ENCODE measurements around the gene SLC26A9. TPM values are rescaled to one million over a fixed set of nuclear protein-coding genes. Genes with fewer than 3 reads are reported as not detected.
A peak's percentile ranks its signal among the peaks of the same experiment; 100 is the strongest.

The SLC26A9 gene
- total and polyA plus RNA-seq, 2 donors (not counting 1 experiment from before 2014, with no cell fraction given) = not detected

DNA sequence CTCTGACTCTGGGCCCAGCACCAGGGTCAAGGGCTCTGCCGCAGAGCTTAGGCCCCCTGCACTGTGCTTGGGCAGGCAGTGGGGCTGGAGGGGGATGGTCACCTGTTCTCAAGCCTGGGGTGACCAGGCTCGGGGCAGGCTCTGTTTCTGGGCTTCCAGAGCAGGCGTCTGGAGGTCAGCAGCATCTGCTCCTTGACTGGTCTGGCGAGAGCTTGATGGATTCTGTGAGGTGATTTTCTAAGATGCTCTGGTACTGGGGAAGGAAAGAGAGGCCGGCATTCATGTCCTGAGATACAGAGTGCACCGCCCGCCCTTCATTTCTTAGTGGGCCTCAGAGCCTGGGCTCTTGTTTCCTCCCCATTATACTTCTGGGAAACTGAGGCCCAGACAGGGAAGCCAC lies 35.4 kb upstream of the SLC26A9 start:
- no peaks in the 10 kb centered on the region for H3K9me3 ChIP-seq (ENCODE audit: control extremely low read depth in 1 of 3, control insufficient read depth in 2 of 3, insufficient read depth in 1 of 3, low read length in 2 of 3)
- no peak for DNase-seq
- ChIA-PET CTCF (interaction anchor here (1.0 to 11.3 kb wide), 16 partner anchors 8 to 387 kb away, joined by 3 to 434 read pairs (median 23); no protein-coding TSS in a partner anchor), POLR2A (no interaction called here)
- H4K20me1 ChIP-seq (ENCODE audit: control insufficient read depth, insufficient read depth, low read length, poor library complexity, severe bottlenecking) = no peaks in the 10 kb centered on the region
- H3K4me2 ChIP-seq (replicated peaks; ENCODE audit: low read depth, low read length, poor library complexity, severe bottlenecking) = no peak overlapping the region
- TF ChIP-seq EZH2 (IDR thresholded peaks at IDR 0.05; ENCODE audit: borderline replicate concordance, insufficient read depth, low read depth, low read length, poor library complexity, severe bottlenecking) = no peak
- TF ChIP-seq, protein P1, sequence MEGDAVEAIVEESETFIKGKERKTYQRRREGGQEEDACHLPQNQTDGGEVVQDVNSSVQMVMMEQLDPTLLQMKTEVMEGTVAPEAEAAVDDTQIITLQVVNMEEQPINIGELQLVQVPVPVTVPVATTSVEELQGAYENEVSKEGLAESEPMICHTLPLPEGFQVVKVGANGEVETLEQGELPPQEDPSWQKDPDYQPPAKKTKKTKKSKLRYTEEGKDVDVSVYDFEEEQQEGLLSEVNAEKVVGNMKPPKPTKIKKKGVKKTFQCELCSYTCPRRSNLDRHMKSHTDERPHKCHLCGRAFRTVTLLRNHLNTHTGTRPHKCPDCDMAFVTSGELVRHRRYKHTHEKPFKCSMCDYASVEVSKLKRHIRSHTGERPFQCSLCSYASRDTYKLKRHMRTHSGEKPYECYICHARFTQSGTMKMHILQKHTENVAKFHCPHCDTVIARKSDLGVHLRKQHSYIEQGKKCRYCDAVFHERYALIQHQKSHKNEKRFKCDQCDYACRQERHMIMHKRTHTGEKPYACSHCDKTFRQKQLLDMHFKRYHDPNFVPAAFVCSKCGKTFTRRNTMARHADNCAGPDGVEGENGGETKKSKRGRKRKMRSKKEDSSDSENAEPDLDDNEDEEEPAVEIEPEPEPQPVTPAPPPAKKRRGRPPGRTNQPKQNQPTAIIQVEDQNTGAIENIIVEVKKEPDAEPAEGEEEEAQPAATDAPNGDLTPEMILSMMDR (IDR thresholded peaks at IDR 0.05) = no peak
- no peak overlapping the region for H2AFZ ChIP-seq (ENCODE audit: insufficient read depth, low read depth, low read length, poor library complexity, severe bottlenecking)
- Mint-ChIP-seq H3K9me3 (ENCODE audit: insufficient read depth) (no peaks in the 10 kb centered on the region), H3K27me3 (peaks cover 2% of the 10 kb centered on the region), H3K27ac (no peak overlapping the region), H3K4me1 (no peaks in the 10 kb centered on the region), H3K4me3 (no peak overlapping the region)
- no peak overlapping the region for H3K4me3 ChIP-seq (ENCODE audit: control extremely low read depth in 1 of 5, extremely low read depth in 1 of 5, insufficient read depth in 1 of 5, low read depth in 2 of 5, low read length in 4 of 5)
- H3K4me1 ChIP-seq (ENCODE audit: control insufficient read depth in 2 of 2, insufficient read depth in 2 of 2, low read length in 2 of 2) = no peaks in the 10 kb centered on the region
- no peaks in the 10 kb centered on the region for H3K79me2 ChIP-seq (ENCODE audit: control insufficient read depth, insufficient read depth, low read length)
- intact Hi-C loops (cut with micrococcal nuclease) = loop anchor here (5.0 kb wide), 1 partner anchor 266 kb away; no protein-coding TSS in a partner anchor
- no peaks in the 10 kb centered on the region for H3K36me3 ChIP-seq (replicated peaks in 1 of 2; ENCODE audit: control extremely low read depth in 1 of 2, control insufficient read depth in 1 of 2, extremely low read depth in 1 of 2, insufficient read depth in 2 of 2, low read length in 1 of 2)
- H3K27ac ChIP-seq (ENCODE audit: low read length in 2 of 2) = no peak overlapping the region
- no peaks in the 10 kb centered on the region for H3K27me3 ChIP-seq (replicated peaks in 1 of 4; ENCODE audit: control extremely low read depth in 1 of 4, control insufficient read depth in 3 of 4, insufficient read depth in 4 of 4, low read length in 3 of 4)
- WGBS (ENCODE audit: insufficient coverage) = 91% methylated on average over 4 of the region's 7 CpGs
- no peak overlapping the region for H3K9ac ChIP-seq (ENCODE audit: low read length)
- ATAC-seq (ENCODE audit: low read depth) = no peak

DNA sequence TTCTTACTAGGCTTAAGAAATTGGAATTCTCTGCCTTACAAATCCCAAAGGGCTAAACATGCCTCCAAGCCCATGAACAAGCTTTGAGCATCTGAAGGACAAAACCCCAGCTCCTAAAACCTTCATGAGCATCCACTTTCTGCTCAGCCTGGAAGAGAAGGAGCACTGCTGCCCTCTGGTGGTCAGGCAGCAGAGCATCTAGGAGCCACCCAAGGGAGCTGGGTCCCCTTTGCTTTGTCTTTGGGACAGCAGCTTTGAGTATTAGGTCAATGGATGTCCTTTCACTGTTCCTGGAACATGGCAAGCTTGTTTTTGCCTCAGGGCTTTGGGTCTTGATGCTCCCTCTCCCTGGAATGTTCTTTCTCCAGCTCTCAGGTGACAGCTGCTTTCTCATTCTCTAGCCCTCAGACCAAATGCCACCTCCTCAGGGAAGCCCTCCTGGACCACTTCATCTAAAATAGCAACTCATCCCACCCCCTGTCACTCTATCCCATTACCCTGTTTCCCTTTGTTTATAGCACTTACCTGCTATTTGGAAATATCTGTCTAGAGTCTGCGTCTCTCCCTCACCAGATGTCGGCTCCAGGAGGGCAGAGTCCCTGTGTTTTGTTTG lies 34.3 kb upstream of the SLC26A9 start:
- Mint-ChIP-seq H3K27ac (no peak overlapping the region), H3K4me3 (no peak overlapping the region), H3K9me3 (ENCODE audit: insufficient read depth) (no peaks in the 10 kb centered on the region), H3K27me3 (peaks cover 2% of the 10 kb centered on the region), H3K4me1 (no peaks in the 10 kb centered on the region)
- Histone ChIP-seq H2AFZ (ENCODE audit: insufficient read depth, low read depth, low read length, poor library complexity, severe bottlenecking) (no peak overlapping the region), H3K9me3 (ENCODE audit: control extremely low read depth in 1 of 3, control insufficient read depth in 2 of 3, insufficient read depth in 1 of 3, low read length in 2 of 3) (no peaks in the 10 kb centered on the region), H3K27me3 (replicated peaks in 1 of 4; ENCODE audit: control extremely low read depth in 1 of 4, control insufficient read depth in 3 of 4, insufficient read depth in 4 of 4, low read length in 3 of 4) (no peaks in the 10 kb centered on the region), H4K20me1 (ENCODE audit: control insufficient read depth, insufficient read depth, low read length, poor library complexity, severe bottlenecking) (no peaks in the 10 kb centered on the region), H3K9ac (ENCODE audit: low read length) (no peak overlapping the region), H3K4me3 (ENCODE audit: control extremely low read depth in 1 of 5, extremely low read depth in 1 of 5, insufficient read depth in 1 of 5, low read depth in 2 of 5, low read length in 4 of 5) (no peak overlapping the region), H3K79me2 (ENCODE audit: control insufficient read depth, insufficient read depth, low read length) (no peaks in the 10 kb centered on the region), H3K27ac (ENCODE audit: low read length in 2 of 2) (no peak overlapping the region), H3K4me1 (ENCODE audit: control insufficient read depth in 2 of 2, insufficient read depth in 2 of 2, low read length in 2 of 2) (no peaks in the 10 kb centered on the region), H3K36me3 (replicated peaks in 1 of 2; ENCODE audit: control extremely low read depth in 1 of 2, control insufficient read depth in 1 of 2, extremely low read depth in 1 of 2, insufficient read depth in 2 of 2, low read length in 1 of 2) (no peaks in the 10 kb centered on the region), H3K4me2 (replicated peaks; ENCODE audit: low read depth, low read length, poor library complexity, severe bottlenecking) (no peak overlapping the region)
- intact Hi-C loops (cut with micrococcal nuclease) = loop anchor here (1.0 to 5.0 kb wide), 4 partner anchors 58 to 265 kb away; no protein-coding TSS in a partner anchor
- TF ChIP-seq EZH2 (IDR thresholded peaks at IDR 0.05; ENCODE audit: borderline replicate concordance, insufficient read depth, low read depth, low read length, poor library complexity, severe bottlenecking) = no peak
- TF ChIP-seq, protein P1 (IDR thresholded peaks at IDR 0.05) = peak; percentile 96
- CTCF ChIA-PET = interaction anchor here (0.6 to 11.3 kb wide), 105 partner anchors 9 to 786 kb away, joined by 3 to 434 read pairs (median 4); partner anchors contain the start of genes CTSE, PM20D1, SLC26A9 and SLC45A3
- DNase-seq (peak; percentile 83), ATAC-seq (ENCODE audit: low read depth) (peak; percentile 84)
- 100% methylated on average over 2 of the region's 2 CpGs for WGBS (ENCODE audit: insufficient coverage)
- POLR2A ChIA-PET = interaction anchor here (1.1 to 1.6 kb wide), 2 partner anchors 186 to 228 kb away, joined by 3 to 7 read pairs; no protein-coding TSS in a partner anchor
